HEK293 (cell line): ENCODE measurements around the gene THEM4.

ENCODE experiments used
- CTCF ChIA-PET: fragments of 350-600 bp; formaldehyde crosslinking; extraction: SDS; loops from one replicate; lab custom pipeline; 2021; ENCODE audit warnings: antibody characterized with exemption; lab: Yijun Ruan, JAX
- POLR2A ChIA-PET: fragments of 300-600 bp; formaldehyde crosslinking; extraction: SDS; loops from one replicate; lab custom pipeline; 2020; ENCODE audit warnings: antibody characterized with exemption, inconsistent platforms; lab: Yijun Ruan, JAX
- H3K27ac ChIP-seq: fragments of 200-500 bp; sonication (Bioruptor generic); 2 replicates; pipeline ENCODE4 v1.5.1; 2014; ENCODE audit warnings: low read depth, low read length, control low read depth, inconsistent platforms; ENCODE audit errors: extremely low read depth
- H3K36me3 ChIP-seq, 2 experiments: fragments of 200-500 bp in 1 of 2; sonication (Bioruptor generic) in 1 of 2; 1 replicate in 1 of 2; 2 replicates in 1 of 2; pipeline ENCODE4 v1.5.1; 2014 to 2017; ENCODE audit warnings: inconsistent platforms in 2 of 2, low read length in 2 of 2; ENCODE audit not compliant: control insufficient read depth in 2 of 2, insufficient read depth in 1 of 2
- H3K4me1 ChIP-seq: fragments of 200-500 bp; sonication (Bioruptor generic); 2 replicates; pipeline ENCODE4 v1.5.1; 2014; ENCODE audit warnings: mild to moderate bottlenecking, low read length, inconsistent platforms; ENCODE audit not compliant: control insufficient read depth, insufficient read depth
- H3K4me3 ChIP-seq: 2 replicates; pipeline ENCODE4 v1.5.1; 2011; ENCODE audit warnings: low read depth, mild to moderate bottlenecking, control low read depth, low read length, moderate library complexity
- H3K9me3 ChIP-seq: fragments of 200-500 bp; sonication (Bioruptor generic); 2 replicates; pipeline ENCODE4 v1.5.1; 2014; ENCODE audit warnings: low read depth, low read length, inconsistent platforms; ENCODE audit not compliant: control insufficient read depth, insufficient read depth
- INSM2 ChIP-seq: fragments of 450-650 bp; formaldehyde crosslinking; IDR thresholded peaks from 2 replicates; pipeline ENCODE4 v1.5.1; 2016; ENCODE audit warnings: missing biosample characterization, missing genetic modification characterization
- KLF10 ChIP-seq: fragments of 450-650 bp; IDR thresholded peaks from 2 replicates; pipeline ENCODE4 v1.5.1; 2018; ENCODE audit warnings: missing biosample characterization, mild to moderate bottlenecking, missing genetic modification characterization
- RBAK ChIP-seq: fragments of 450-650 bp; formaldehyde crosslinking; IDR thresholded peaks from 2 replicates; pipeline ENCODE4 v1.5.1; 2016; ENCODE audit warnings: missing biosample characterization, missing genetic modification characterization
- SCRT2 ChIP-seq: fragments of 450-650 bp; formaldehyde crosslinking; IDR thresholded peaks from 2 replicates; pipeline ENCODE4 v1.5.1; 2016; ENCODE audit warnings: missing biosample characterization, missing genetic modification characterization
- YY2 ChIP-seq: fragments of 450-650 bp; formaldehyde crosslinking; IDR thresholded peaks from 2 replicates; pipeline ENCODE4 v1.5.1; 2016; ENCODE audit warnings: missing biosample characterization, missing genetic modification characterization
- ZBTB48 ChIP-seq: fragments of 450-650 bp; formaldehyde crosslinking; IDR thresholded peaks from 2 replicates; pipeline ENCODE4 v1.5.1; 2016; ENCODE audit warnings: missing biosample characterization, missing genetic modification characterization
- ZEB2 ChIP-seq: fragments of 450-650 bp; formaldehyde crosslinking; IDR thresholded peaks from 2 replicates; pipeline ENCODE4 v1.5.1; 2016; ENCODE audit warnings: missing biosample characterization, missing genetic modification characterization
- ZFP41 ChIP-seq: fragments of 450-650 bp; formaldehyde crosslinking; IDR thresholded peaks from 2 replicates; pipeline ENCODE4 v1.5.1; 2016; ENCODE audit warnings: missing biosample characterization, missing genetic modification characterization, borderline replicate concordance
- ZIC2 ChIP-seq: fragments of 450-650 bp; formaldehyde crosslinking; IDR thresholded peaks from 2 replicates; pipeline ENCODE4 v1.5.1; 2016; ENCODE audit warnings: missing biosample characterization, missing genetic modification characterization
- ZNF148 ChIP-seq: fragments of 450-650 bp; formaldehyde crosslinking; IDR thresholded peaks from 2 replicates; pipeline ENCODE4 v1.5.0; 2017; ENCODE audit warnings: missing biosample characterization, missing genetic modification characterization, borderline replicate concordance
- ZNF174 ChIP-seq: fragments of 450-650 bp; formaldehyde crosslinking; IDR thresholded peaks from 2 replicates; pipeline ENCODE4 v1.5.0; 2017; ENCODE audit warnings: missing biosample characterization, mild to moderate bottlenecking, missing genetic modification characterization
- ZNF214 ChIP-seq: fragments of 450-650 bp; formaldehyde crosslinking; IDR thresholded peaks from 2 replicates; pipeline ENCODE4 v1.5.1; 2017; ENCODE audit warnings: missing biosample characterization, mild to moderate bottlenecking, missing genetic modification characterization, borderline replicate concordance
- ZNF221 ChIP-seq: fragments of 450-650 bp; formaldehyde crosslinking; IDR thresholded peaks from 2 replicates; pipeline ENCODE4 v1.5.1; 2017; ENCODE audit warnings: missing biosample characterization, missing genetic modification characterization, borderline replicate concordance
- ZNF239 ChIP-seq: fragments of 450-650 bp; formaldehyde crosslinking; IDR thresholded peaks from 2 replicates; pipeline ENCODE4 v1.5.1; 2016; ENCODE audit warnings: missing biosample characterization, missing genetic modification characterization
- ZNF354C ChIP-seq: fragments of 450-650 bp; formaldehyde crosslinking; IDR thresholded peaks from 2 replicates; pipeline ENCODE4 v1.5.1; 2016; ENCODE audit warnings: missing biosample characterization, missing genetic modification characterization, low read depth, borderline replicate concordance
- ZNF366 ChIP-seq: fragments of 450-650 bp; formaldehyde crosslinking; conservative IDR thresholded peaks from 2 replicates; pipeline ENCODE4 v1.5.1; 2016; ENCODE audit warnings: missing biosample characterization, missing genetic modification characterization
- ZNF404 ChIP-seq: fragments of 450-650 bp; formaldehyde crosslinking; IDR thresholded peaks from 2 replicates; pipeline ENCODE4 v1.5.1; 2017; ENCODE audit warnings: missing biosample characterization, missing genetic modification characterization
- ZNF433 ChIP-seq: fragments of 450-650 bp; formaldehyde crosslinking; IDR thresholded peaks from 2 replicates; pipeline ENCODE4 v1.5.1; 2016; ENCODE audit warnings: missing biosample characterization, missing genetic modification characterization, low read depth
- ZNF48 ChIP-seq: fragments of 450-650 bp; formaldehyde crosslinking; IDR thresholded peaks from 2 replicates; pipeline ENCODE4 v1.5.1; 2016; ENCODE audit warnings: missing biosample characterization, missing genetic modification characterization
- ZNF548 ChIP-seq: fragments of 450-650 bp; formaldehyde crosslinking; IDR thresholded peaks from 2 replicates; pipeline ENCODE4 v1.5.1; 2016; ENCODE audit warnings: missing biosample characterization, missing genetic modification characterization
- ZNF558 ChIP-seq: fragments of 450-650 bp; formaldehyde crosslinking; IDR thresholded peaks from 2 replicates; pipeline ENCODE4 v1.5.1; 2016; ENCODE audit warnings: missing biosample characterization, missing genetic modification characterization
- ZNF658 ChIP-seq: fragments of 450-650 bp; formaldehyde crosslinking; IDR thresholded peaks from 2 replicates; pipeline ENCODE4; 2016; ENCODE audit warnings: missing biosample characterization, missing genetic modification characterization
- ZNF707 ChIP-seq: fragments of 450-650 bp; formaldehyde crosslinking; IDR thresholded peaks from 2 replicates; pipeline ENCODE4 v1.5.1; 2016; ENCODE audit warnings: missing biosample characterization, missing genetic modification characterization
- ZNF791 ChIP-seq: fragments of 450-650 bp; formaldehyde crosslinking; IDR thresholded peaks from 2 replicates; pipeline ENCODE4 v1.5.1; 2016; ENCODE audit warnings: missing biosample characterization, missing genetic modification characterization
- TF ChIP-seq, protein P1 (sequence below): fragments of 450-650 bp; formaldehyde crosslinking; IDR thresholded peaks from 2 replicates; pipeline ENCODE4 v1.5.1; 2016; ENCODE audit warnings: missing biosample characterization, missing genetic modification characterization
- TF ChIP-seq, protein P2 (sequence below): fragments of 450-650 bp; formaldehyde crosslinking; IDR thresholded peaks from 2 replicates; pipeline ENCODE4 v1.5.1; 2016; ENCODE audit warnings: missing biosample characterization, missing genetic modification characterization
- TF ChIP-seq, protein P3 (sequence below): fragments of 450-650 bp; formaldehyde crosslinking; IDR thresholded peaks from 2 replicates; pipeline ENCODE4 v1.5.1; 2017; ENCODE audit warnings: missing biosample characterization, mild to moderate bottlenecking, missing genetic modification characterization, moderate library complexity

Gene THEM4

GRCh38 chr1:151827853-151828252 lies 81.5 kb downstream of the THEM4 start (continued):
- TF ChIP-seq ZNF658 (no peak), ZNF791 (no peak), ZNF707 (tag by site-specific recombination) (no peak)

DNA sequence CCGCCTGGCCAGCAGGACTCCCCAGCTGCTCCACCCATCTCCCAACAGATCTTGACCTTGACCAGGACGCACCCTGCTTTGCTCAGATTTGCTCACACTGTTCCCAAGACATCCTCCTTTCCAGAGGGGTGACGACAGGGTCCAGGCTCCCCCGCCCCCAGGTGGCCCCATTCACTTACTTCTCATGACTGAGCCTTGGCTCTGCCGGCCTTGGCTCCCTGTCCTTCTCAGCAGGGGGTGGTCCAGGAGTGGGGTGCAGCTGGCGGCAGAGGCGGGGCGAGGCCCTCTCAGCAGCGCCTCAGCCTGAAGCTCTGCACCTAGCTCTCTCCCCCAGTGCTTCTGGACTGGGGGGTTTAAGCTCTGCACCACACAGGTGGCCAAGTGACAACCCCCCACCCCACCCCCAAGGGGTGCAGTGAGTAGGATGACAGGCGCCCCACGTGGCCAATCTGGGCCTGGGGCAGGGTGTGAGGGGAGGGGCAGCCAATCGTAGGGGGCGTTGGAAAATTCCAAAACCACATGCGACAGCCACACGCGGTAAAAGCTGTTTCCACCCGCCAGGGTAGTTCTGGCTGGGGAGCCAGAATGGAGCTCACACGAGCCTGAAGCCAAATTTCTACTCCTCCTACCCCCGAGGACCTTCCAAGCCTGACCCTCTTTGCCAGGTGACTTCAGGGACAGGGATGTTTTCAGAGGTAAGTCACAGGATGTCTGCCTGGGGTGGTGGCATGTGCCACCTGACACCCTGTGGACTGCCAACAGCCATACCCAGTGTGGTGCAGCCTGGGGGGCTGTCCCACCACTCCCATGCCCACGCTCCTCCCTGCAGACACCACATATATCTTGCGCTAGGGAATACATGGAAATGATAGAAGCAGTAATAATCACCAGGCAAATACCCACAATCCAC lies 83.3 kb downstream of the THEM4 start:
- ChIA-PET CTCF (interaction anchor here (1.3 kb wide), 1 partner anchor 10 kb away, joined by 3 read pairs; no protein-coding TSS in a partner anchor), POLR2A (no interaction called here)
- H3K36me3 ChIP-seq, result no peaks in the 10 kb centered on the region
- H3K4me3 ChIP-seq, result no peak overlapping the region
- peaks cover 2% of the 10 kb centered on the region for H3K4me1 ChIP-seq
- no peaks in the 10 kb centered on the region for H3K9me3 ChIP-seq
- no peak overlapping the region for H3K27ac ChIP-seq
- TF ChIP-seq ZNF354C (tag by site-specific recombination) (no peak), ZNF48 (tag by site-specific recombination) (no peak), INSM2 (tag by site-specific recombination) (no peak), RBAK (tag by site-specific recombination) (no peak), ZNF214 (tag by site-specific recombination) (no peak), KLF10 (tag by site-specific recombination) (no peak), ZNF366 (tag by site-specific recombination) (no peak), ZNF558 (no peak), SCRT2 (tag by site-specific recombination) (no peak), ZNF221 (no peak), ZNF433 (tag by site-specific recombination) (no peak), ZNF148 (no peak), ZNF707 (tag by site-specific recombination) (0 out of 2 replicates have a peak, but pooled peaks have one; percentile 23), YY2 (no peak), ZNF174 (tag by site-specific recombination) (no peak), ZNF548 (tag by site-specific recombination) (no peak), ZNF239 (tag by site-specific recombination) (no peak), ZFP41 (tag by site-specific recombination) (no peak), ZBTB48 (tag by site-specific recombination) (peak; percentile 87), ZNF404 (tag by site-specific recombination) (no peak), ZIC2 (tag by site-specific recombination) (peak; percentile 43), ZEB2 (tag by site-specific recombination) (no peak)
- TF ChIP-seq, protein P1, sequence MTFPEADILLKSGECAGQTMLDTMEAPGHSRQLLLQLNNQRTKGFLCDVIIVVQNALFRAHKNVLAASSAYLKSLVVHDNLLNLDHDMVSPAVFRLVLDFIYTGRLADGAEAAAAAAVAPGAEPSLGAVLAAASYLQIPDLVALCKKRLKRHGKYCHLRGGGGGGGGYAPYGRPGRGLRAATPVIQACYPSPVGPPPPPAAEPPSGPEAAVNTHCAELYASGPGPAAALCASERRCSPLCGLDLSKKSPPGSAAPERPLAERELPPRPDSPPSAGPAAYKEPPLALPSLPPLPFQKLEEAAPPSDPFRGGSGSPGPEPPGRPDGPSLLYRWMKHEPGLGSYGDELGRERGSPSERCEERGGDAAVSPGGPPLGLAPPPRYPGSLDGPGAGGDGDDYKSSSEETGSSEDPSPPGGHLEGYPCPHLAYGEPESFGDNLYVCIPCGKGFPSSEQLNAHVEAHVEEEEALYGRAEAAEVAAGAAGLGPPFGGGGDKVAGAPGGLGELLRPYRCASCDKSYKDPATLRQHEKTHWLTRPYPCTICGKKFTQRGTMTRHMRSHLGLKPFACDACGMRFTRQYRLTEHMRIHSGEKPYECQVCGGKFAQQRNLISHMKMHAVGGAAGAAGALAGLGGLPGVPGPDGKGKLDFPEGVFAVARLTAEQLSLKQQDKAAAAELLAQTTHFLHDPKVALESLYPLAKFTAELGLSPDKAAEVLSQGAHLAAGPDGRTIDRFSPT (tag by site-specific recombination), result no peak
- TF ChIP-seq, protein P2, sequence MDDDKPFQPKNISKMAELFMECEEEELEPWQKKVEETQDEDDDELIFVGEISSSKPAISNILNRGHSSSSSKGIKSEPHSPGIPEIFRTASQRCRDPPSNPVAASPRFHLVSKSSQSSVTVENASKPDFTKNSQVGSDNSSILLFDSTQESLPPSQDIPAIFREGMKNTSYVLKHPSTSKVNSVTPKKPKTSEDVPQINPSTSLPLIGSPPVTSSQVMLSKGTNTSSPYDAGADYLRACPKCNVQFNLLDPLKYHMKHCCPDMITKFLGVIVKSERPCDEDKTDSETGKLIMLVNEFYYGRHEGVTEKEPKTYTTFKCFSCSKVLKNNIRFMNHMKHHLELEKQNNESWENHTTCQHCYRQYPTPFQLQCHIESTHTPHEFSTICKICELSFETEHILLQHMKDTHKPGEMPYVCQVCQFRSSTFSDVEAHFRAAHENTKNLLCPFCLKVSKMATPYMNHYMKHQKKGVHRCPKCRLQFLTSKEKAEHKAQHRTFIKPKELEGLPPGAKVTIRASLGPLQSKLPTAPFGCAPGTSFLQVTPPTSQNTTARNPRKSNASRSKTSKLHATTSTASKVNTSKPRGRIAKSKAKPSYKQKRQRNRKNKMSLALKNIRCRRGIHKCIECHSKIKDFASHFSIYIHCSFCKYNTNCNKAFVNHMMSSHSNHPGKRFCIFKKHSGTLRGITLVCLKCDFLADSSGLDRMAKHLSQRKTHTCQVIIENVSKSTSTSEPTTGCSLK (tag by site-specific recombination), result no peak
- TF ChIP-seq, protein P3, sequence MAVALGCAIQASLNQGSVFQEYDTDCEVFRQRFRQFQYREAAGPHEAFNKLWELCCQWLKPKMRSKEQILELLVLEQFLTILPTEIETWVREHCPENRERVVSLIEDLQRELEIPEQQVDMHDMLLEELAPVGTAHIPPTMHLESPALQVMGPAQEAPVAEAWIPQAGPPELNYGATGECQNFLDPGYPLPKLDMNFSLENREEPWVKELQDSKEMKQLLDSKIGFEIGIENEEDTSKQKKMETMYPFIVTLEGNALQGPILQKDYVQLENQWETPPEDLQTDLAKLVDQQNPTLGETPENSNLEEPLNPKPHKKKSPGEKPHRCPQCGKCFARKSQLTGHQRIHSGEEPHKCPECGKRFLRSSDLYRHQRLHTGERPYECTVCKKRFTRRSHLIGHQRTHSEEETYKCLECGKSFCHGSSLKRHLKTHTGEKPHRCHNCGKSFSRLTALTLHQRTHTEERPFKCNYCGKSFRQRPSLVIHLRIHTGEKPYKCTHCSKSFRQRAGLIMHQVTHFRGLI (tag by site-specific recombination), result no peak
